MM.1S (cell line): ENCODE results near the gene ZKSCAN8.

ENCODE experiments used
- DNase-seq: peaks from one replicate; pipeline ENCODE4 v3.0.0-alpha.2; 2015
- H2AFZ ChIP-seq: fragments of 300-600 bp; sonication (generic); 2 replicates; pipeline ENCODE4 v1.6.0; 2016; ENCODE audit warnings: antibody characterized with exemption, low read length
- H3F3A ChIP-seq: fragments of 300-600 bp; sonication (generic); 2 replicates; pipeline ENCODE4 v1.6.1; 2016; ENCODE audit warnings: mild to moderate bottlenecking, antibody characterized with exemption, low read length, moderate library complexity, mixed read lengths; ENCODE audit not compliant: insufficient read depth
- H3K27ac ChIP-seq: fragments of 300-600 bp; sonication (generic); 2 replicates; pipeline ENCODE4 v1.5.1; 2016; ENCODE audit warnings: mild to moderate bottlenecking, low read length
- H3K27me3 ChIP-seq: fragments of 300-600 bp; sonication (generic); replicated peaks from 2 replicates; pipeline ENCODE4 v1.6.0; 2016; ENCODE audit warnings: low read length; ENCODE audit not compliant: insufficient read depth
- H3K36me3 ChIP-seq: fragments of 300-600 bp; sonication (generic); replicated peaks from 2 replicates; pipeline ENCODE4 v1.6.1; 2016; ENCODE audit warnings: mild to moderate bottlenecking, low read length, mixed read lengths; ENCODE audit not compliant: insufficient read depth
- H3K4me1 ChIP-seq: fragments of 300-600 bp; sonication (generic); 2 replicates; pipeline ENCODE4 v1.6.1; 2016; ENCODE audit warnings: low read length, mixed read lengths
- H3K4me2 ChIP-seq: fragments of 300-600 bp; sonication (generic); 2 replicates; pipeline ENCODE4 v1.6.0; 2016; ENCODE audit warnings: low read depth, low read length
- H3K4me3 ChIP-seq: fragments of 300-600 bp; sonication (generic); 2 replicates; pipeline ENCODE4 v1.5.1; 2016; ENCODE audit warnings: low read length, mixed read lengths
- H3K79me2 ChIP-seq: fragments of 300-600 bp; sonication (generic); 2 replicates; pipeline ENCODE4 v1.6.1; 2016; ENCODE audit warnings: mixed run types, low read length, mixed read lengths
- H3K9ac ChIP-seq: fragments of 300-600 bp; sonication (generic); 2 replicates; pipeline ENCODE4 v1.6.1; 2016; ENCODE audit warnings: low read length, mixed read lengths
- H3K9me2 ChIP-seq: fragments of 300-600 bp; sonication (generic); replicated peaks from 2 replicates; pipeline ENCODE4 v1.6.1; 2016; ENCODE audit warnings: mild to moderate bottlenecking, low read length, mixed read lengths; ENCODE audit not compliant: insufficient read depth
- H3K9me3 ChIP-seq: fragments of 300-600 bp; sonication (generic); replicated peaks from 2 replicates; pipeline ENCODE4 v1.6.1; 2016; ENCODE audit warnings: mild to moderate bottlenecking, low read length, mixed read lengths; ENCODE audit not compliant: insufficient read depth
- H4K20me1 ChIP-seq: fragments of 300-600 bp; sonication (generic); 2 replicates; pipeline ENCODE4 v1.6.1; 2016; ENCODE audit warnings: mild to moderate bottlenecking, low read length, moderate library complexity, mixed read lengths; ENCODE audit not compliant: insufficient read depth
- EZH2 ChIP-seq: fragments of 300-600 bp; sonication (generic); optimal IDR thresholded peaks from 2 replicates; pipeline ENCODE3; 2017; ENCODE audit warnings: low read depth, mild to moderate bottlenecking, antibody characterized with exemption, low read length, mixed read lengths
- EZH2phosphoT487 ChIP-seq: fragments of 300-600 bp; sonication (generic); IDR thresholded peaks from 2 replicates; pipeline ENCODE4 v1.6.1; 2018; ENCODE audit warnings: antibody characterized with exemption, low read length
- TF ChIP-seq, protein P1 (sequence below): fragments of 300-600 bp; sonication (generic); IDR thresholded peaks from 2 replicates; pipeline ENCODE4 v1.5.1; 2016; ENCODE audit warnings: antibody characterized with exemption, low read length, mixed read lengths

ZKSCAN8 gene

DNA sequence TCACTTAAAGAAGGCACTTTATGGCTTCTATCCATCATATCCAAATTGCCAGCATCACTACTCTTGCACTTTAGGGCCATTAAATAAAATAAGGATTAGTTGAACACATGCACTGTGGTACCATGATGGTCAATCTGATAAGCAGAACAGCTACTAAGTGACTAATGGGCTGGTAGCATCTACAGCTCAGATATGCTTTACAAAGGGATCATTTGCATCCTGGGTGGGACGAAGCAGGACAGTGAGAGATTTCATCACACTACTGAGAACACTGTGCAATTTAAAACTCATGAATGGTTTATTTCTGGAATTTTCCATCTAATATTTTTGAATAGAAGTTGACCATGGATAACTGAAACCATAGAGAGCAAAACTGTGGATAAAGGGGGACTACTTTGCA lies 58.3 kb downstream of the ZKSCAN8 start:
- H3K9me3 ChIP-seq = no peaks in the 10 kb centered on the region

DNA sequence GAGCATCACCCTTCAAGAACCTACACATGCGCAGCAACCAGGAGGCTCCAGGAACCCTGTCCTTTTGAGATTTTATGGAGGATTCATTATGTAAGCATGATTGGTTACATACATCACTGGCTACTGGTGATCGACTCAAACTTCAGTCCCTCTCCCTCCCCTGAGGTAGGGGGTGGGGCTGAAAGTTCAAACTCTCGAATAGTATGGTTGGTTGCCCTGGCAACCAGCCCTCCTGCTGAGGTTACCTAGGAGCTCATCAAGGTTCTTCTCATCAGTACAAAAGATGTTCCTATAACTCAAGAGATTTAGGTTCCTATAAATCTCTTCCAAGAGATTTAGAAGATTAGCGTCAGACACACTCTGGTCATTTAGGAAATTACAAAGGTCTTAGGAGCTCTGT lies 61.5 kb downstream of the ZKSCAN8 start:
- H3K79me2 ChIP-seq = no peaks in the 10 kb centered on the region
- no peaks in the 10 kb centered on the region for H3F3A ChIP-seq
- DNase-seq = no peak
- H3K4me1 ChIP-seq = peaks cover 2% of the 10 kb centered on the region; the same call in 1 of the 2 replicates
- no peak overlapping the region for H3K27ac ChIP-seq
- H3K27me3 ChIP-seq = peaks cover 19% of the 10 kb centered on the region
- no peak overlapping the region for H2AFZ ChIP-seq
- H4K20me1 ChIP-seq = no peaks in the 10 kb centered on the region
- no peak for TF ChIP-seq EZH2
- no peak for TF ChIP-seq EZH2phosphoT487
- TF ChIP-seq, protein P1, sequence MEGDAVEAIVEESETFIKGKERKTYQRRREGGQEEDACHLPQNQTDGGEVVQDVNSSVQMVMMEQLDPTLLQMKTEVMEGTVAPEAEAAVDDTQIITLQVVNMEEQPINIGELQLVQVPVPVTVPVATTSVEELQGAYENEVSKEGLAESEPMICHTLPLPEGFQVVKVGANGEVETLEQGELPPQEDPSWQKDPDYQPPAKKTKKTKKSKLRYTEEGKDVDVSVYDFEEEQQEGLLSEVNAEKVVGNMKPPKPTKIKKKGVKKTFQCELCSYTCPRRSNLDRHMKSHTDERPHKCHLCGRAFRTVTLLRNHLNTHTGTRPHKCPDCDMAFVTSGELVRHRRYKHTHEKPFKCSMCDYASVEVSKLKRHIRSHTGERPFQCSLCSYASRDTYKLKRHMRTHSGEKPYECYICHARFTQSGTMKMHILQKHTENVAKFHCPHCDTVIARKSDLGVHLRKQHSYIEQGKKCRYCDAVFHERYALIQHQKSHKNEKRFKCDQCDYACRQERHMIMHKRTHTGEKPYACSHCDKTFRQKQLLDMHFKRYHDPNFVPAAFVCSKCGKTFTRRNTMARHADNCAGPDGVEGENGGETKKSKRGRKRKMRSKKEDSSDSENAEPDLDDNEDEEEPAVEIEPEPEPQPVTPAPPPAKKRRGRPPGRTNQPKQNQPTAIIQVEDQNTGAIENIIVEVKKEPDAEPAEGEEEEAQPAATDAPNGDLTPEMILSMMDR = no peak
- no peaks in the 10 kb centered on the region for H3K9me2 ChIP-seq
- H3K9me3 ChIP-seq = no peaks in the 10 kb centered on the region
- no peak overlapping the region for H3K4me2 ChIP-seq
- H3K4me3 ChIP-seq = no peak overlapping the region
- no peaks in the 10 kb centered on the region for H3K36me3 ChIP-seq
- no peak overlapping the region for H3K9ac ChIP-seq

More for the DNA sequence above, 58.3 kb downstream of the ZKSCAN8 start:
- no peak overlapping the region for H3K4me2 ChIP-seq
- no peaks in the 10 kb centered on the region; the same call in 1 of the 2 replicates for H3K27me3 ChIP-seq
- H3K79me2 ChIP-seq = no peaks in the 10 kb centered on the region
- no peak overlapping the region for H3K27ac ChIP-seq
- DNase-seq = no peak
- no peak overlapping the region for H3K4me3 ChIP-seq
- TF ChIP-seq EZH2phosphoT487 = no peak
- TF ChIP-seq EZH2 = no peak
- TF ChIP-seq, protein P1 = no peak
- no peaks in the 10 kb centered on the region for H3F3A ChIP-seq
- H3K9me2 ChIP-seq = no peaks in the 10 kb centered on the region
- H3K4me1 ChIP-seq = no peaks in the 10 kb centered on the region
- H3K36me3 ChIP-seq = no peaks in the 10 kb centered on the region
- no peaks in the 10 kb centered on the region for H4K20me1 ChIP-seq
- no peak overlapping the region for H3K9ac ChIP-seq
- H2AFZ ChIP-seq = no peak overlapping the region

DNA sequence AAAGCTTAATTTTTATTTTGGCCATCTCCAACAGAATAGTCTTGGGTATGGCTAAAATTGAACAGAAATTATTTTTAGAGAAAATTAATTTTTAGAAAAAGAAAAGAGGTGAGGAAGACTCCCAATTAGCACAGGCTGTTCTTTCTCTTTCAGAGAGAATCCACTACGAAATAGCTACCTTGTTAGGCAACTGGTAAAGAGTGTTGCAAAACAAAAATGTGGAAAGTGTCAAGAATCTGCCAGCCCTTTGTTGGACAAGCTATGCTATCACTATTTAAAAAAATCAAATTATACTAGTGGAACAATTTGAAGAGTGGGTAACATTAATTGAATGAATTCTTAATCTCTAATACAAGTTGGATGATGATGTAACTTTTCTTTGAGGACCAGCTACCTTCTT lies 64.2 kb downstream of the ZKSCAN8 start:
- TF ChIP-seq, protein P1 = no peak
- TF ChIP-seq EZH2 (no peak), EZH2phosphoT487 (no peak)
- Histone ChIP-seq H3K9me2 (no peaks in the 10 kb centered on the region), H3K4me2 (no peak overlapping the region), H3F3A (no peaks in the 10 kb centered on the region), H3K9ac (no peak overlapping the region), H3K4me1 (peaks cover 4% of the 10 kb centered on the region; the same call in 1 of the 2 replicates), H3K27me3 (peaks cover 44% of the 10 kb centered on the region), H3K4me3 (no peak overlapping the region), H3K79me2 (no peaks in the 10 kb centered on the region), H4K20me1 (no peaks in the 10 kb centered on the region), H3K36me3 (no peaks in the 10 kb centered on the region), H3K9me3 (no peaks in the 10 kb centered on the region), H2AFZ (no peak overlapping the region), H3K27ac (no peak overlapping the region)
- no peak for DNase-seq
